Stimulated activated CD8-positive, alpha-beta memory T cell treated with anti-CD3 and anti-CD28 coated beads, Interleukin-7, amount 100 ng/mL, for 1 hour (primary cell): ENCODE measurements around the gene ATP2A3.

ENCODE experiments used
- DNase-seq, 2 donors: peaks; one replicate each; pipeline ENCODE4 v3.0.0-alpha.2; 2020; ENCODE audit warnings: low read depth in 2 of 2

ATP2A3 gene

GRCh38 chr17:3928406-3928805, 35.8 kb downstream of the ATP2A3 start:
- no peak for DNase-seq

- no peak for DNase-seq
Measured at GRCh38 chr17:3927628-3928340, 36.5 kb downstream of the ATP2A3 start.

GRCh38 chr17:3926860-3927627, 37.2 kb downstream of the ATP2A3 start:
- no peak for DNase-seq

- DNase-seq: no peak
Measured at GRCh38 chr17:3925684-3926485, 38.4 kb downstream of the ATP2A3 start.

GRCh38 chr17:3924512-3925350, 39.5 kb downstream of the ATP2A3 start:
- no peak for DNase-seq

- DNase-seq: no peak
Measured at GRCh38 chr17:3923466-3924190, 40.6 kb downstream of the ATP2A3 start.

GRCh38 chr17:3922765-3923164, 41.5 kb downstream of the ATP2A3 start:
- DNase-seq: no peak

GRCh38 chr17:3921502-3922319, 42.5 kb downstream of the ATP2A3 start:
- no peak for DNase-seq

GRCh38 chr17:3921006-3921405, 43.2 kb downstream of the ATP2A3 start:
- DNase-seq: no peak

GRCh38 chr17:3919123-3919624, 45.1 kb downstream of the ATP2A3 start:
- DNase-seq: no peak

GRCh38 chr17:3918372-3919122, 45.7 kb downstream of the ATP2A3 start:
- no peak for DNase-seq

- no peak for DNase-seq
Measured at GRCh38 chr17:3917391-3917931, 46.8 kb downstream of the ATP2A3 start.

GRCh38 chr17:3916825-3917224, 47.4 kb downstream of the ATP2A3 start:
- DNase-seq: no peak

- DNase-seq: no peak
Measured at GRCh38 chr17:3915995-3916696, 48.1 kb downstream of the ATP2A3 start, which contains the start of gene P2RX1. Gene P2RX1, minus strand, starts transcription at chr17:3916465. Its CDS starts 240 bp downstream, at chr17:3916225.

GRCh38 chr17:3915581-3915994, 48.6 kb downstream of the ATP2A3 start:
- DNase-seq: no peak

- DNase-seq: no peak
Measured at GRCh38 chr17:3914312-3914670, 49.9 kb downstream of the ATP2A3 start.

- DNase-seq: peak; percentile 49 to 67
Measured at GRCh38 chr17:3913531-3914311, 50.5 kb downstream of the ATP2A3 start.
